Medulla oblongata (tissue), 1 donor: ENCODE results near the gene DCHS1.
A peak's percentile ranks its signal among the peaks of the same experiment; 100 is the strongest.

Experiments used
- DNase-seq: peaks from one replicate; pipeline ENCODE4 v3.0.0-alpha.2; 2015; ENCODE audit errors: extremely low spot score

The DCHS1 gene

GRCh38 chr11:6647836-6648235 is 7.8 kb downstream of the DCHS1 start:
- no peak for DNase-seq

- DNase-seq: peak; percentile 21
These were observed 8.5 kb downstream of the DCHS1 start for GRCh38 chr11:6646918-6647679.

- DNase-seq: no peak
These were observed 9.1 kb downstream of the DCHS1 start for GRCh38 chr11:6646576-6646917.

GRCh38 chr11:6646071-6646470 is 9.5 kb downstream of the DCHS1 start:
- DNase-seq: no peak

GRCh38 chr11:6642957-6643356 is 12.7 kb downstream of the DCHS1 start:
- no peak for DNase-seq

GRCh38 chr11:6640985-6641701 is 14.5 kb downstream of the DCHS1 start:
- DNase-seq: peak; percentile 50

- no peak for DNase-seq
These were observed 15.3 kb downstream of the DCHS1 start for GRCh38 chr11:6640036-6640984.

- no peak for DNase-seq
These were observed 17.2 kb downstream of the DCHS1 start for GRCh38 chr11:6638429-6638828.

GRCh38 chr11:6637871-6638270 is 17.7 kb downstream of the DCHS1 start:
- DNase-seq: peak; percentile 57

GRCh38 chr11:6636480-6636879 is 19.1 kb downstream of the DCHS1 start:
- no peak for DNase-seq

GRCh38 chr11:6635082-6635932 is 20.3 kb downstream of the DCHS1 start:
- peak; percentile 86 for DNase-seq

- no peak for DNase-seq
These were observed 21.1 kb downstream of the DCHS1 start for GRCh38 chr11:6634534-6634933.

- no peak for DNase-seq
These were observed 21.9 kb downstream of the DCHS1 start for GRCh38 chr11:6633422-6634408.

GRCh38 chr11:6632116-6633073 is 23.2 kb downstream of the DCHS1 start:
- no peak for DNase-seq

- no peak for DNase-seq
These were observed 24.2 kb downstream of the DCHS1 start for GRCh38 chr11:6631361-6631890.

GRCh38 chr11:6630632-6631291 is 24.8 kb downstream of the DCHS1 start:
- DNase-seq: no peak

GRCh38 chr11:6629892-6630631 is 25.5 kb downstream of the DCHS1 start:
- DNase-seq: no peak

- DNase-seq: no peak
These were observed 26.1 kb downstream of the DCHS1 start for GRCh38 chr11:6629573-6629891.
